Psoas muscle (tissue), 8 donors: Measurements from ENCODE around the gene ATP5ME. TPM values are rescaled to one million over a fixed set of nuclear protein-coding genes. Genes with fewer than 3 reads are reported as not detected.
A peak's percentile ranks its signal among the peaks of the same experiment; 100 is the strongest.

Experiments
- ATAC-seq, 4 donors: fragments of 200-7000 bp; cut with Tn5 transposase; one replicate each; pipeline ENCODE4 v1.9.1; 2020; ENCODE audit warnings: moderate library complexity in 3 of 4, mild to moderate bottlenecking in 2 of 4
- DNase-seq, 2 donors: peaks; one replicate each; pipeline ENCODE4 v3.0.0-alpha.2; 2020
- H3K27ac ChIP-seq: fragments of 200-600 bp; one replicate; pipeline ENCODE4 v1.8.0; 2022
- H3K27me3 ChIP-seq, 3 donors: fragments of 200-600 bp in 1 of 3; one replicate each; pipeline versions ENCODE4 v1.6.1 to v1.8.0; 2013 to 2022; ENCODE audit warnings: low read length in 2 of 3, mild to moderate bottlenecking in 2 of 3, moderate library complexity in 1 of 3; ENCODE audit not compliant: insufficient read depth in 3 of 3
- H3K36me3 ChIP-seq, 2 donors: fragments of 200-600 bp in 1 of 2; one replicate each; pipeline versions ENCODE4 v1.6.1 to v1.8.0; 2013 to 2022; ENCODE audit warnings: low read depth in 1 of 2, mild to moderate bottlenecking in 1 of 2, moderate library complexity in 1 of 2; ENCODE audit not compliant: insufficient read depth in 1 of 2
- H3K4me1 ChIP-seq: fragments of 200-600 bp; one replicate; pipeline ENCODE4 v1.8.0; 2022
- H3K4me3 ChIP-seq: fragments of 200-600 bp; one replicate; pipeline ENCODE4 v1.8.0; 2022; ENCODE audit warnings: mild to moderate bottlenecking
- H3K9me3 ChIP-seq: fragments of 200-600 bp; one replicate; pipeline ENCODE4 v1.8.0; 2022
- CTCF ChIP-seq: fragments of 200-600 bp; IDR thresholded peaks from one replicate; pipeline ENCODE4 v1.8.0; 2022; ENCODE audit warnings: antibody characterized with exemption
- WGBS, 3 donors: extraction: QIAGEN DNeasy Blood & Tissue Kit; methylation state at CpG; one replicate each; pipeline versions ENCODE4 v1.1.6 to v1.1.7; 2013; 5-methylcytosine and 5-hydroxymethylcytosine counted together
- intact Hi-C, 2 donors: fragments of 100-400 bp; cut with DNase I; formaldehyde crosslinking; loops; one replicate each; pipeline versions ENCODE4 v1.11.0 to v1.14.2; 2022
- polyA plus RNA-seq, 3 donors: library from polyadenylated mRNA; stranded (reverse); fragments of 200-250 nt; gene quantifications; one replicate each; pipeline ENCODE4 v1.2.3, GENCODE V29; 2013
- total RNA-seq, 4 donors: library from RNA; stranded (reverse); fragmentation: NEBNext Ultra II Directional in 2 of 4; extraction: Animal tissue kit (Norgen Biotek cat#: 25700) in 2 of 4; gene quantifications; one replicate each; pipeline versions ENCODE4 v1.2.1 to v1.2.4, GENCODE V29; 2021 to 2023
- donor health status: healthy with polysubstance abuse.
- donor health status: DM: no; HTN: no; CAD: no; lungs with moderate emphysema.
- donor health status: Bipolar disorder and iron deficiency.
- donor health status: healthy.
- donor health status: DM: yes; HTN: yes; CAD: no.
- donor health status: DM: no; HTN: no; CAD: no.
- donor health status: DM: no; HTN: no; CAD: no.
- donor health status: DM: yes; HTN: yes; CAD: no.

The ATP5ME gene
- total and polyA plus RNA-seq, 7 donors = 358 to 712 (median 470) TPM

- no peaks in the 10 kb centered on the region for H3K36me3 ChIP-seq
- H3K4me3 ChIP-seq = no peak overlapping the region
- ATAC-seq (no peak), DNase-seq (peak in 1 of 2 donors; percentile 39)
- 84 to 92% (median 86%) methylated on average over 13 of the region's 13 CpGs for WGBS, 3 donors
- no peak overlapping the region for H3K27ac ChIP-seq
- H3K4me1 ChIP-seq = no peaks in the 10 kb centered on the region
- H3K27me3 ChIP-seq = peaks cover 0 to 48% (median 13%) of the 10 kb centered on the region in 3 donors
- intact Hi-C loops = no loop called here
- TF ChIP-seq CTCF = no peak
- H3K9me3 ChIP-seq = no peaks in the 10 kb centered on the region
Observed at GRCh38 chr4:649751-650310, 24.2 kb downstream of the ATP5ME start.

DNA sequence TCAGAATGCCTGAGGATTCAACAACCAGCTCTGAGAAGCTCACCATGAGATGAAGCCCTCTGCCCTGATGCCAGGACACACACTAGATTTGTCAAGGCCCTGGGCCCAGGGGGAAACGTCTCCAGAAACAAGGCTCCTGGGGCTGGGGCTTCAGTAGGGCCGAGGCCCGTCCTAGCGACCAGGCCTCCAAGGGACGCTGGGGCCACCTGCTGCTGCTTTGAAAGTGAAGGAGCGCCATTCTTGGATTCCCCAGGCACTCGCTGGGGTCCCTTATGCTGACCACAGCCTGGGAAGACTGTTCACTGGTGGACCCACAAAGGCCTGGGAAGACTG, 24.8 kb downstream of the ATP5ME start:
- TF ChIP-seq CTCF = no peak
- Histone ChIP-seq H3K36me3 (no peaks in the 10 kb centered on the region), H3K4me3 (no peak overlapping the region), H3K27ac (no peak overlapping the region), H3K4me1 (no peaks in the 10 kb centered on the region), H3K9me3 (no peaks in the 10 kb centered on the region), H3K27me3 (peaks cover 0 to 47% (median 13%) of the 10 kb centered on the region in 3 donors)
- 88 to 91% (median 90%) methylated on average over 7 of the region's 7 CpGs for WGBS, 3 donors
- DNase-seq (peak in 1 of 2 donors; percentile 42), ATAC-seq (no peak)
- intact Hi-C loops = no loop called here

DNA sequence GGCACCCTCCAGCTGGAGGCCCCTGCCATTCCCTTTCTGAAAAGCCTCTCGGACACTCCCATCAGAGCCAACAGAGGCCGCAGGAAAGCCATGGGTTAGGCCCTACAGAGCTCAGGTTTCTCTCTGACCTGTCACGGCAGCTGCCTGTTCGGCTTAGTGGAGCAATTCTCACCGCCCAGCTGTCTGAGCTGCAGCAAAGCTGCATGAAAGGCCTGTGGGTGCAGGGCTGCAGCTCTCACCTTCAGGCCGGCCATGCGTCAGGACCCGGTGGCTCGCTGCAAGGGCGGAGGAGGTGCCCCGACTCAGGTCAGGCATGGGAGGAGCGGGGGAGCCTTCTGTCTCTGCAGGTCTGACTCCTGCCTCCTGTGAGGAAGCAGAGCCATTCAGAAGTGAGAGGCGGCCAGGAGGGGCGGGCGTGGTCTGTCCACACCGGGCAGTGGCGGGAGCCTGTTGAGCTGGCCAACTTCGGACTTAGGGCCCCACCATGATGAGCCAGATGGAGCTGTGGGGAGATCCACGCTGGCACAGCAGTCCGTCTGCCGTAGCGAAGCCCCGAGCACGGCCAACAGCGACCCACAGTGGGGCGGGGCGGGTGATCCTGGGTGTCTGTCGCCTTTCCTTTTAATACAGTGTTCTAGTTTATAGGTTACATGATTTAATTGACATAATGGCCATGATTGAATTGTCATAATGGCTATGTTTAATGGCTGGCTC, 25.3 kb downstream of the ATP5ME start:
- Histone ChIP-seq H3K9me3 (no peaks in the 10 kb centered on the region), H3K4me3 (no peak overlapping the region), H3K27me3 (peaks cover 0 to 47% (median 13%) of the 10 kb centered on the region in 3 donors), H3K4me1 (no peaks in the 10 kb centered on the region), H3K36me3 (no peaks in the 10 kb centered on the region), H3K27ac (no peak overlapping the region)
- no peak for TF ChIP-seq CTCF
- 50 to 52% (median 51%) methylated on average over 27 to 28 of the region's 28 CpGs for WGBS, 3 donors
- DNase-seq (peak in 1 of 2 donors; percentile 40), ATAC-seq (peak in 2 of 4 donors; percentile 19 to 59)
- intact Hi-C loops = no loop called here

DNA sequence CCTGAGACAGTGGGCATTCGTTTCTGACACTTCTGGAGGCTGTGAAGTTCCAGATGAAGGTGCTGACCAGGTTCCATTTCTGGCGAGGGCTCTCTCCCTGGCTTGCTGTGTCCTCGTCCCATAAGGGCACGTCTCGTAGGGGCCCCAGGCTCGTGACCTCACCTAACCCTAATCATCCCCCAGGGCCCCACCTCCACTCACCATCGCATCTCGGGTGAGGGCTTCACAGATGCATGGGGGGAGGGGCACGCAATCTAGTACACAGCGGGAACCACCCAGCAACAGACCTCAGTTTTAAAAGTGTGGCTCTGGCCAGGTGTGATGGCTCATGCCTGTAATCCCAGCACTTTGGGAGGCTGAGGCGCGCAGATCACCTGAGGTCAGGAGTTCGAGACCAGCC, 26.6 kb downstream of the ATP5ME start:
- intact Hi-C loops = no loop called here
- Histone ChIP-seq H3K27ac (no peak overlapping the region), H3K4me1 (no peaks in the 10 kb centered on the region), H3K27me3 (peaks cover 0 to 42% (median 13%) of the 10 kb centered on the region in 3 donors), H3K36me3 (no peaks in the 10 kb centered on the region), H3K9me3 (no peaks in the 10 kb centered on the region), H3K4me3 (no peak overlapping the region)
- peak in 1 of 2 donors; percentile 13 for DNase-seq
- ATAC-seq = no peak
- no peak for TF ChIP-seq CTCF
- 59 to 68% (median 61%) methylated on average over 13 of the region's 13 CpGs for WGBS, 3 donors
